ENCODE data around the gene CACNA1A.
A peak's percentile ranks its signal among the peaks of the same experiment; 100 is the strongest.
"Not testable (repeated sequence)": the region's sequence is repeated elsewhere in the genome, so short reads cannot be mapped to it uniquely, and the experiment has no call there.

Gene CACNA1A

DNA sequence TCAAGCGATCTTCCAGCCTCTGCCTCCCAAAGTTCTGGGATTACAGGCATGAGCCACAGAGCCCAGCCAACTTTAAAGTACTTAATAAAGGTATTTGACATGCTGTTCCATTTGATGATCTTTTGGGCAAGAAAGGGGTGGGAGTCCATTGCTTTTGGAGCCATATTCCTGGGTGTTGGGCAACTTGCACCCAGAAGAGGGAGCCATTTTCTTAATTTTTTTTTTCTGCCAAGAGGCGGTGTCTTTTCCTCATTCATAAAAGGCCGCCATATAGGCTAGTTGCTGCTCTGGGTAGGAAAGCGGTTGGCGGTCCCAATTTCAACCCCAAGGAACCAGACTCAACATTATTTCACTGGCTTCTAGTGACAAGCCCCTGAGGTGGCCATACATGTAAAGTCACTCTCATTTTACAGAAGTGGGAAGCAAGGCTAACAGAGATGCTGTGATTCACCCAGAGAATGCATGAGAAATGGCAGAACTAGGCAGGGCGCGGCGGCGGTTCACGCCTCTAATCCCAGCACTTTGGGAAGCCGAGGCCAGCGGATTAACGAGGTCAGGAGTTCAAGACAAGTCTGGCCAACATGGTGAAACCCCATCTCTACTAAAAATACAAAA is 139.6 kb downstream of the CACNA1A start:
- no peak overlapping the region for H3K27ac ChIP-seq (ENCODE audit: low read length)
- DNase-seq (ENCODE audit: low read depth, low spot score), result peak; percentile 7
- H3K4me1 ChIP-seq (ENCODE audit: control insufficient read depth, insufficient read depth, low read length), result no peaks in the 10 kb centered on the region
- H3K9me3 ChIP-seq (ENCODE audit: control insufficient read depth, insufficient read depth, low read length), result no peaks in the 10 kb centered on the region
- H3K27me3 ChIP-seq (ENCODE audit: control insufficient read depth, insufficient read depth, low read length), result no peaks in the 10 kb centered on the region
- H3K36me3 ChIP-seq (ENCODE audit: control insufficient read depth, insufficient read depth, low read length), result no peaks in the 10 kb centered on the region
- no peak overlapping the region for H3K4me3 ChIP-seq (ENCODE audit: low read length)
- WGBS (ENCODE audit: insufficient coverage, insufficient read length), result no CpG with 5 or more reads among the region's 13 CpGs

DNA sequence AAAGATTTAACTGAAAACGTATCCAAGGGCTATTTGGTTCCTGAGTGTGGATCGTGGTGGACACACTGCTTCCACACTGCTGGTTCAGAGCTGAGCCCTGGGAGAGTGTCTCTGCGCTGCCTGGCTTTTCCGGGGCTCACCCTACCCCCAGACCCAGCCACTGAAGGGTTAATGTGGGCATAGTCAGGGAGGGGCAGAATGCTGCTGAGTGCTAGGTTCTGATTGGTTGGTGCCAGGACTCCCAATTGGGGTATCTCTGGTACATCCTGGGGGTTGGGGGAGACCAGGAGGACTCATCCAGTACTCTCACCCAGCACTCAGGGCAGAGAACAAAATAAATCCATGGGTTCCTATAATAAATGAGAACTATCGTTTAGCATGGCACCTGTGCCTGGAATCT is 142.3 kb downstream of the CACNA1A start:
- H3K4me1 ChIP-seq (ENCODE audit: control insufficient read depth, insufficient read depth, low read length), result no peaks in the 10 kb centered on the region
- no peak overlapping the region for H3K4me3 ChIP-seq (ENCODE audit: low read length)
- H3K27ac ChIP-seq (ENCODE audit: low read length), result no peak overlapping the region
- DNase-seq (ENCODE audit: low read depth, low spot score), result no peak
- WGBS (ENCODE audit: insufficient coverage, insufficient read length), result no CpG with 5 or more reads among the region's 5 CpGs
- no peaks in the 10 kb centered on the region for H3K27me3 ChIP-seq (ENCODE audit: control insufficient read depth, insufficient read depth, low read length)
- no peaks in the 10 kb centered on the region for H3K36me3 ChIP-seq (ENCODE audit: control insufficient read depth, insufficient read depth, low read length)
- H3K9me3 ChIP-seq (ENCODE audit: control insufficient read depth, insufficient read depth, low read length), result no peaks in the 10 kb centered on the region

DNA sequence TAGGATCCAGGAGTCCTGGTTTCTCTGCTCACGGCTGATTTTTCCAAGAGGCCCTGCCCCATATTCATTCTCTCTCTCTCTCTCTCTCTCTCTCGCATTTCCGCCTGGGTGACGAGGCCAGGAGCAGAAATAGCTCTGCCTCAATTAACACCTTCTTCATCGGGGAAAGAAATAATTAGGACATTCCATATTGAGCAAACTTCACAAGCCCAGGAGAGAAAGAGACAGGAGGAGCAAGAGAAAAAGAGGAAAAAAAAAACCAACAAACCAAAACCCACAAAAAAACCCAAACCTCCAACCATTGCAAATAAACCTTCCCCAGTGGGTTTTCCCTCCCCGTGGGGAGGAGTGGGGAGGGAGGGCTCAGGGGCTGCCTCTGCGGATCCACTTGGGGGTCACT is 143.0 kb downstream of the CACNA1A start:
- no peak overlapping the region for H3K27ac ChIP-seq (ENCODE audit: low read length)
- no peak overlapping the region for H3K4me3 ChIP-seq (ENCODE audit: low read length)
- no peaks in the 10 kb centered on the region for H3K4me1 ChIP-seq (ENCODE audit: control insufficient read depth, insufficient read depth, low read length)
- no peaks in the 10 kb centered on the region for H3K36me3 ChIP-seq (ENCODE audit: control insufficient read depth, insufficient read depth, low read length)
- H3K27me3 ChIP-seq (ENCODE audit: control insufficient read depth, insufficient read depth, low read length), result no peaks in the 10 kb centered on the region
- WGBS (ENCODE audit: insufficient coverage, insufficient read length), result no CpG with 5 or more reads among the region's 7 CpGs
- no peak for DNase-seq (ENCODE audit: low read depth, low spot score)
- no peaks in the 10 kb centered on the region for H3K9me3 ChIP-seq (ENCODE audit: control insufficient read depth, insufficient read depth, low read length)

- DNase-seq (ENCODE audit: low read depth, low spot score), result no peak
- no CpG with 5 or more reads among the region's 11 CpGs for WGBS (ENCODE audit: insufficient coverage, insufficient read length)
- no peaks in the 10 kb centered on the region for H3K4me1 ChIP-seq (ENCODE audit: control insufficient read depth, insufficient read depth, low read length)
- H3K9me3 ChIP-seq (ENCODE audit: control insufficient read depth, insufficient read depth, low read length), result no peaks in the 10 kb centered on the region
- H3K4me3 ChIP-seq (ENCODE audit: low read length), result no peak overlapping the region
- no peaks in the 10 kb centered on the region for H3K27me3 ChIP-seq (ENCODE audit: control insufficient read depth, insufficient read depth, low read length)
- H3K27ac ChIP-seq (ENCODE audit: low read length), result no peak overlapping the region
- no peaks in the 10 kb centered on the region for H3K36me3 ChIP-seq (ENCODE audit: control insufficient read depth, insufficient read depth, low read length)
These were observed 143.6 kb downstream of the CACNA1A start for GRCh38 chr19:13362668-13363067.

GRCh38 chr19:13361726-13362125 is 144.6 kb downstream of the CACNA1A start:
- not testable (repeated sequence) for H3K36me3 ChIP-seq (ENCODE audit: control insufficient read depth, insufficient read depth, low read length); DNase-seq (ENCODE audit: low read depth, low spot score); H3K4me1 ChIP-seq (ENCODE audit: control insufficient read depth, insufficient read depth, low read length); H3K27me3 ChIP-seq (ENCODE audit: control insufficient read depth, insufficient read depth, low read length); H3K27ac ChIP-seq (ENCODE audit: low read length); H3K4me3 ChIP-seq (ENCODE audit: low read length); H3K9me3 ChIP-seq (ENCODE audit: control insufficient read depth, insufficient read depth, low read length)
- no CpG with 5 or more reads among the region's 3 CpGs for WGBS (ENCODE audit: insufficient coverage, insufficient read length)

DNA sequence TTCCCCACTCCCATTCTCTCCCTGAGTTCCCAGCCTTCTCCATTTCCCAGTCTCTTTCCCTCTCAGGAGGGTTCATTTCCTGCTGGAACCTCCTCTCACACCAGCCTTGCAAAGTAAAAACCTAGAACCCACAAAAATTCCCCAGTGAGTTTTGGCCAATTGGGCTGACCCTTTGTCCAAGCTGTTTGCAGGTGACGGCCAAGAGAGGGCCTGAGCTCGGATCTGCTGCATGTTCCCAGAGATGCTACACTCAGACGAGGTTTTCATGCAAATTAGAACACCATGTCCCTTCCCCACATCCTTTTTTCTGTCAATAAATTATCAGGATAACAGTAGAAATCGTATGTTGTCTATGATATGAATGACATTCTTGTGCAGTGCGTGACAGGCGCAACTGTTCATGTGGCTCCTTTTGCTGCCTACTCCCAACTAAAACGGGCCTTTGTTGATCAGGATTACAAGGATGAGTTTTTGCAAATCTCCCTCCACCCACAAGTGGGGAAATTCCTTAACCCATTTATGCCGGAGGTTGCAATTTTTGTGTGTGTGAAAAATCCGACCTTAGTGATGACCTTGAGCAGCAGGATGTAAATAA is 149.5 kb downstream of the CACNA1A start:
- no peak overlapping the region for H3K27ac ChIP-seq (ENCODE audit: low read length)
- H3K4me3 ChIP-seq (ENCODE audit: low read length), result no peak overlapping the region
- H3K27me3 ChIP-seq (ENCODE audit: control insufficient read depth, insufficient read depth, low read length), result no peaks in the 10 kb centered on the region
- DNase-seq (ENCODE audit: low read depth, low spot score), result no peak
- no peaks in the 10 kb centered on the region for H3K36me3 ChIP-seq (ENCODE audit: control insufficient read depth, insufficient read depth, low read length)
- no peaks in the 10 kb centered on the region for H3K4me1 ChIP-seq (ENCODE audit: control insufficient read depth, insufficient read depth, low read length)
- no peaks in the 10 kb centered on the region for H3K9me3 ChIP-seq (ENCODE audit: control insufficient read depth, insufficient read depth, low read length)
- WGBS (ENCODE audit: insufficient coverage, insufficient read length), result no CpG with 5 or more reads among the region's 9 CpGs

GRCh38 chr19:13356185-13356584 is 150.1 kb downstream of the CACNA1A start:
- Histone ChIP-seq H3K4me3 (ENCODE audit: low read length) (no peak overlapping the region), H3K4me1 (ENCODE audit: control insufficient read depth, insufficient read depth, low read length) (no peaks in the 10 kb centered on the region), H3K27me3 (ENCODE audit: control insufficient read depth, insufficient read depth, low read length) (no peaks in the 10 kb centered on the region), H3K36me3 (ENCODE audit: control insufficient read depth, insufficient read depth, low read length) (no peaks in the 10 kb centered on the region), H3K9me3 (ENCODE audit: control insufficient read depth, insufficient read depth, low read length) (no peaks in the 10 kb centered on the region), H3K27ac (ENCODE audit: low read length) (no peak overlapping the region)
- DNase-seq (ENCODE audit: low read depth, low spot score), result no peak
- WGBS (ENCODE audit: insufficient coverage, insufficient read length), result no CpG with 5 or more reads among the region's 8 CpGs

DNA sequence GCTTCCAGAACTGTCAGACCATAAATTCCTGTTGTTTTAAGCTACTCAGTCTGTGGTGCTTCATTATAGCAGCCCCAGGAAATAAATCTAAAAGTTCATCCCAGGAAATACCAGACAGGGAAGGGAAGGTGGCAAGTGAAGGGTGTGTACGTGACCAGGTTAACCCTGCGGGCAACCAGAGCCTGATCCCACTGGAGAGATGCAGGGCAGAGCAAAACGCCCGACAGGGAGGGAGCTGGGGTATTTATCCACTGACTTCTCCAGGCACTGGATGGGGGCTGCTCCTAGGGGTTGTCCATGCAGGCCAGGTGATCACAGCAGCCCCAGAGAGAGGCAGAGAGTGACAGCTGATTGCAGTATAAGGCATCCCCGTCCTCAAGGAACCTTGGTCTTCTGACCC is 150.9 kb downstream of the CACNA1A start:
- H3K4me1 ChIP-seq (ENCODE audit: control insufficient read depth, insufficient read depth, low read length), result no peaks in the 10 kb centered on the region
- no peak overlapping the region for H3K4me3 ChIP-seq (ENCODE audit: low read length)
- no peaks in the 10 kb centered on the region for H3K9me3 ChIP-seq (ENCODE audit: control insufficient read depth, insufficient read depth, low read length)
- no peak for DNase-seq (ENCODE audit: low read depth, low spot score)
- WGBS (ENCODE audit: insufficient coverage, insufficient read length), result no CpG with 5 or more reads among the region's 5 CpGs
- H3K27ac ChIP-seq (ENCODE audit: low read length), result no peak overlapping the region
- H3K36me3 ChIP-seq (ENCODE audit: control insufficient read depth, insufficient read depth, low read length), result no peaks in the 10 kb centered on the region
- no peaks in the 10 kb centered on the region for H3K27me3 ChIP-seq (ENCODE audit: control insufficient read depth, insufficient read depth, low read length)

GRCh38 chr19:13353625-13354024 is 152.7 kb downstream of the CACNA1A start:
- Histone ChIP-seq H3K4me1 (ENCODE audit: control insufficient read depth, insufficient read depth, low read length) (no peaks in the 10 kb centered on the region), H3K27me3 (ENCODE audit: control insufficient read depth, insufficient read depth, low read length) (no peaks in the 10 kb centered on the region), H3K36me3 (ENCODE audit: control insufficient read depth, insufficient read depth, low read length) (no peaks in the 10 kb centered on the region), H3K9me3 (ENCODE audit: control insufficient read depth, insufficient read depth, low read length) (0 out of 2 replicates have a peak, but pooled peaks cover 2% of the 10 kb centered on the region), H3K4me3 (ENCODE audit: low read length) (no peak overlapping the region), H3K27ac (ENCODE audit: low read length) (no peak overlapping the region)
- no CpG with 5 or more reads among the region's 3 CpGs for WGBS (ENCODE audit: insufficient coverage, insufficient read length)
- no peak for DNase-seq (ENCODE audit: low read depth, low spot score)

GRCh38 chr19:13350759-13351158 is 155.5 kb downstream of the CACNA1A start:
- no CpG with 5 or more reads among the region's 6 CpGs for WGBS (ENCODE audit: insufficient coverage, insufficient read length)
- H3K27me3 ChIP-seq (ENCODE audit: control insufficient read depth, insufficient read depth, low read length), result no peaks in the 10 kb centered on the region
- no peak for DNase-seq (ENCODE audit: low read depth, low spot score)
- no peaks in the 10 kb centered on the region for H3K36me3 ChIP-seq (ENCODE audit: control insufficient read depth, insufficient read depth, low read length)
- no peak overlapping the region for H3K27ac ChIP-seq (ENCODE audit: low read length)
- H3K4me3 ChIP-seq (ENCODE audit: low read length), result no peak overlapping the region
- 0 out of 2 replicates have a peak, but pooled peaks cover 2% of the 10 kb centered on the region for H3K9me3 ChIP-seq (ENCODE audit: control insufficient read depth, insufficient read depth, low read length)
- H3K4me1 ChIP-seq (ENCODE audit: control insufficient read depth, insufficient read depth, low read length), result no peaks in the 10 kb centered on the region

DNA sequence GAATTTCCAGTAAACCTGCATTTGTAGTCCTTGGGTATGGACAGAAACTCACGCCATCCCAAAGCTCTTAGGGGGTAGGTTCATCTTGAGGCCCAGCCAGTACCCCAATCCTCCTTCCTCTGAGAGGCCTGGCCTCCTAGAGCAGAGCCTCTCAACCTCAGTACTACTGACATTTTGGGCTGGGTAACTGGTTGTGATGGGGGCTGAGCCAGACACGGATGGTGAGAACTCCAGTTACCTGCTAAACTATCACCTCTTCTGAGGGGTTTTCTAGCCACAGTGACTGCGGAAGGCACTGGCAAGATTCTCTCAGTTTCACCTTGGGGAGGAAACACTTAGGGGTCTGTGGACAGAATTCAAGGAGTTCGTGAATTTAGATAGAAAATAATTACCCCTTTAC is 156.2 kb downstream of the CACNA1A start:
- H3K27me3 ChIP-seq (ENCODE audit: control insufficient read depth, insufficient read depth, low read length), result no peaks in the 10 kb centered on the region
- no CpG with 5 or more reads among the region's 4 CpGs for WGBS (ENCODE audit: insufficient coverage, insufficient read length)
- 0 out of 2 replicates have a peak, but pooled peaks cover 2% of the 10 kb centered on the region for H3K9me3 ChIP-seq (ENCODE audit: control insufficient read depth, insufficient read depth, low read length)
- H3K4me1 ChIP-seq (ENCODE audit: control insufficient read depth, insufficient read depth, low read length), result no peaks in the 10 kb centered on the region
- H3K36me3 ChIP-seq (ENCODE audit: control insufficient read depth, insufficient read depth, low read length), result no peaks in the 10 kb centered on the region
- no peak overlapping the region for H3K27ac ChIP-seq (ENCODE audit: low read length)
- no peak overlapping the region for H3K4me3 ChIP-seq (ENCODE audit: low read length)
- no peak for DNase-seq (ENCODE audit: low read depth, low spot score)

All from iPS DF 6.9 (cell line).